Uterus (tissue), 2 donors: Measurements from ENCODE around the gene RNASE11.

Experiments used
- CTCF ChIP-seq, 4 experiments: fragments of 200-600 bp in 2 of 4; fragments of 450-650 bp in 2 of 4; sonication (generic) in 2 of 4; IDR thresholded peaks; one replicate each; pipeline ENCODE4 v1.5.1; 2016 to 2019; ENCODE audit warnings: antibody characterized with exemption in 4 of 4, mild to moderate bottlenecking in 2 of 4, moderate library complexity in 1 of 4
- POLR2A ChIP-seq, 2 donors: fragments of 450-650 bp; IDR thresholded peaks; one replicate each; pipeline ENCODE4 v1.6.1; 2016; ENCODE audit warnings: antibody characterized with exemption in 2 of 2, mild to moderate bottlenecking in 1 of 2, moderate library complexity in 1 of 2

- TF ChIP-seq CTCF (IDR thresholded peaks at IDR 0.05) (no peak), POLR2A (IDR thresholded peaks at IDR 0.05) (no peak)
These were observed at the start of gene RNASE11 for GRCh38 chr14:20587489-20588154.
